ENCODE results near the gene NCAPG2.

DNA sequence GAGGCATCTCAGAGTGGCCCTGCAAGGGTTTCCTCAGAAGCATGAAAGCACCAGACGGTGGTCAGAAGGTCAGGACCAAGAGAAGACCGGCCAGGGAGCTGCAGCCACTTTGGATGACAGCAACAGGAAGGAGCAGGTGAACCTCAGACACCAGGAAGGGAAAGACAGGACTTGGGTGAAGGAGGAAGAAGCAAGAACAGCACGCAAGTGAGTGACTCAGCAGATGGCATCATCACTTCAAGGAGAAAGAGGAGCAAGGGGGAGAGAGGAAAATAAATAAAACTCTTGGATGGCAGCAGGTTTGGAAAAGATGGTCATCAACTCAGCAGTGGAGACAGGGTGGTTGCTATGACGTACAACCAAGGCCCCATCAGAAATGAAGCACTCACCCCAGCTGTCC lies 31.6 kb downstream of the NCAPG2 start:
- no peak for TF ChIP-seq POLR2A (IDR thresholded peaks at IDR 0.05; ENCODE audit: low read depth)
- TF ChIP-seq, protein P1, sequence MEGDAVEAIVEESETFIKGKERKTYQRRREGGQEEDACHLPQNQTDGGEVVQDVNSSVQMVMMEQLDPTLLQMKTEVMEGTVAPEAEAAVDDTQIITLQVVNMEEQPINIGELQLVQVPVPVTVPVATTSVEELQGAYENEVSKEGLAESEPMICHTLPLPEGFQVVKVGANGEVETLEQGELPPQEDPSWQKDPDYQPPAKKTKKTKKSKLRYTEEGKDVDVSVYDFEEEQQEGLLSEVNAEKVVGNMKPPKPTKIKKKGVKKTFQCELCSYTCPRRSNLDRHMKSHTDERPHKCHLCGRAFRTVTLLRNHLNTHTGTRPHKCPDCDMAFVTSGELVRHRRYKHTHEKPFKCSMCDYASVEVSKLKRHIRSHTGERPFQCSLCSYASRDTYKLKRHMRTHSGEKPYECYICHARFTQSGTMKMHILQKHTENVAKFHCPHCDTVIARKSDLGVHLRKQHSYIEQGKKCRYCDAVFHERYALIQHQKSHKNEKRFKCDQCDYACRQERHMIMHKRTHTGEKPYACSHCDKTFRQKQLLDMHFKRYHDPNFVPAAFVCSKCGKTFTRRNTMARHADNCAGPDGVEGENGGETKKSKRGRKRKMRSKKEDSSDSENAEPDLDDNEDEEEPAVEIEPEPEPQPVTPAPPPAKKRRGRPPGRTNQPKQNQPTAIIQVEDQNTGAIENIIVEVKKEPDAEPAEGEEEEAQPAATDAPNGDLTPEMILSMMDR (IDR thresholded peaks at IDR 0.05) = no peak
- no peak for TF ChIP-seq EP300 (IDR thresholded peaks at IDR 0.05)
- TF ChIP-seq POLR2AphosphoS5 (IDR thresholded peaks at IDR 0.05) = no peak
